Stimulated activated CD8-positive, alpha-beta memory T cell treated with anti-CD3 and anti-CD28 coated beads, Interleukin-4, amount 100 ng/mL, for 1 hour (primary cell): ENCODE measurements around the gene GZMB.
"Not testable (repeated sequence)": the region's sequence is repeated elsewhere in the genome, so short reads cannot be mapped to it uniquely, and the experiment has no call there.

ENCODE experiments used
- DNase-seq, 2 donors: peaks; one replicate each; pipeline ENCODE4 v3.0.0-alpha.2; 2020; ENCODE audit warnings: low read depth in 2 of 2, low spot score in 1 of 2

GZMB gene, protein sequence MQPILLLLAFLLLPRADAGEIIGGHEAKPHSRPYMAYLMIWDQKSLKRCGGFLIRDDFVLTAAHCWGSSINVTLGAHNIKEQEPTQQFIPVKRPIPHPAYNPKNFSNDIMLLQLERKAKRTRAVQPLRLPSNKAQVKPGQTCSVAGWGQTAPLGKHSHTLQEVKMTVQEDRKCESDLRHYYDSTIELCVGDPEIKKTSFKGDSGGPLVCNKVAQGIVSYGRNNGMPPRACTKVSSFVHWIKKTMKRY

DNA sequence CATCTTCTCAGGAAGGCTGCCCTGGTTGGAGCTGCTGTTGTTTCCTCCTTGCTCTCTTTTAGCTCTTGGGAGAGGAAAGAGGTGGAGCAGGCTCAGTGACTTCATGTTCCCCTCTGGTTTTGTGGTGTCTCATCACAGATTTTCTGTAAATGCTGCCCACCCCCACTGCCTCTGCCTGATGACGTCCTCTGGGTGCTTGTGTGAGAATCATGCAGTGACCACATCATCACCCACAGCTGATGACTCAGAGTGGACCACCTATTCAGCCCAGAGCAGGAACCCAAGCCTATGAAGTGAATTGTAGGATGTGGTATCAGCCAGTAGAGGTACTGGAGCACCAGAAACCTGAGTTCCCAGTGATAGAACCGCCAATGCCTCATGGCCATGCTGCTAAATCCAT is at the start of gene GZMB:
TSS of gene GZMB (minus strand) at position 33 of the 400 bp plus-strand sequence. CDS start at position 3, 30 bp downstream.
- peak; percentile 43 to 48 for DNase-seq

DNA sequence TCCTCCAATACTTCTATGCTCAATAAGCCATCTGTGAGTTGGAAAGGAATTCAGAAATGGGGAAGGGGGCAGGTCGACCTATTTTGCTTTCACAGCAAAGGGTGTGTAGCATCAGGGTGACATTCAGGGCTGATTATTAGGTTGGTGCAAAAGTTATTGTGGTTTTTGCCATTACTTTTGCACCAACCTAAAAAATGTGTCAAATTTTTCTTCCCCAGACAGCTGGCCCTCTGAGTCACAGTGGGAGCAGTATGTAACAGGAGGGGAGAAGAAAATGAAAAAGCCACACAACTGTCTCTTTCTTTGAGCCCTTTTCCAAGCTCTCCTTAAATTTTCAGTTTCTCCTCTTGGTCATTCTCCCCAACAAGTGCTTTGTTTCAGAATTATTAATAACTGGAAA is 47.1 kb upstream of the GZMB start:
- DNase-seq: no peak

DNA sequence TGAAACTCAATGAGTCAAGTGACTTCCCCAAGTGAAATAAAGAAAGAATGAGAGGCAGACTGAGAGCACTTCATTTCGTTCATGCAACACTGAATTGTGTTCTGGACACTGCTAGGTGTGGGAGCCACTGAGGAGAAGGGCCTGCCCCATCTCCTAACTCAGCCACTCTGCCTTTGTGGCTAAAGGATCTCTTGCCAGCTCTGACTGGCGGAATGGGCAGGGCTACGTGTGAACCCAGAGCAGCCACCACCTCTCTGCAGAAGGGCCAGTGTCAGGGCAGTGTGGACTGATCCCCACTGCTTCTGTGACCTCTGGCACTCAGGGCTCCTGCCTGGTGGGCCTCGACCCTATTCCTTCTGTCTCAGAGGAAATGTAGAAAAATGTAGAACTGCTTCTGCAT is 46.5 kb upstream of the GZMB start:
- no peak for DNase-seq

DNA sequence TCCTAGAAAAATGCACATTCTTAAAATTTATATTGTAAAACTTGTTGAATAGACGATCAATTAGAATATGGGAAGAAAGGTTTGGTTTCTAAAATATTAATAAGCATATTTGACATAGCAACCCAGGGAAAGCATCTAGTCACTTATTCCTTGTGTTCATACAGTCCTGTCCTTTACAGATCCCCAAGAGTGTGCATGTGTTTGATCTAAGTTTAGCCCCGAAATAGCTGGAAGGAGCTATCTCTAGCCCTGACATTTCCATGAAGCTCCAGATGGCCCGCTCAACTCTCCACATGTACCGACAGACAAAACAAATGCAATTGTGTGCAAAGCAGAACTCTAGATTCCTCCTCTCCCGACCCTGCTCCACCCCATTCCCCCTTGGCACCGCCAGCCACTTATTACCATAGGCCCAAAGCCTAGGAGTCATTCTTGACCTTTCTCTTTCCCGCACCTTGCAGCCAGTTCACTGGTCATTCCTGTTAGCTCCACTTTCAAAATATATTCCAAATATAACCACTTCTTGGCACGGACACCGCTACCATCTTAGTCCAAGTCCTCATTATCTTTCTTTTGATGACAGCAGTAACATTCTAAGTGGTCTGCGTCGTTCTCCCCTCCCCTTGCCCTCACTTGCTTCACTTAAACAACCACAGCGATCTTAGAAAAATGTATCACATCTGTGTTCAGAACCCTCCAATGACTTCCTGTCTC is 45.4 kb upstream of the GZMB start:
- DNase-seq: no peak

DNA sequence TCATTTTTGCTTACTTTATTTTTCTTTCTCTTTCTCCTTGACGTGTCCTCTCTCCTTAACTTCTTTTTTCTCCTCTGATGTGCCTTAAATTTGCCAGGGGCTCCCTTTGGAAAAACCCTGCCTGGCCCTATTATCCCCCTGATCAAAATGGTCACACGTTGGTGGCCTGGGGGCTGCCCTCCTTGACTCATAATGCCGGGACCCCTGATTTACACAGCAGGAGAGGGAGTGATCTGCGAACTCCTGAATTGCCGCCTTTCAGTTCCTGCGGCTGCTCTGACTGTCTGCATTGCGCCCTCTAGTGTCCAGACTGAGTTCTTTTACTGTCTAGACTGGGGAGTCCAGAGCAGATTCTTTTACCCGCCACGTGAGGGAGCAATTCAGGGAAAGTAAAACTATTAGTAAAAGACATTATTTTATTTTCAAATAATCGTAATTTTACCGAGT is 44.8 kb upstream of the GZMB start:
- DNase-seq: peak; percentile 63 to 64

DNA sequence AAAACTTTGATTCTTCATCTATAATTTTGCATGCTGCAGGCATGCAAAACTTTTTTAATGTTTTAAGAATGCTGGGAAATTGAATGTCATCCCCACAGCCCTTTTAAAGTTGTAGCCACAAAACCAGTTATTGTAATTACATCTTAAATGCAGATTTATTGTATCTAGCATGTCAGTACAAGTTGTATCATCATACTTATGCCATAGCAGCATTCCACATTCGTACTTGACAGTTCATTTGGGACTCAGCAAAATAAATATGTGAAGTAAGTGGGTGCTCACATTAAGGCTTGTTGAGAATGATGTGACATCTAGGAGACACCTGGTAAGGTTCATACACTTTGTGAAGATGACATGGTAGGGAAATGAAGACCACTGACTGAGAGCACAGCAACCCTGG is 44.0 kb upstream of the GZMB start:
- no peak for DNase-seq

DNA sequence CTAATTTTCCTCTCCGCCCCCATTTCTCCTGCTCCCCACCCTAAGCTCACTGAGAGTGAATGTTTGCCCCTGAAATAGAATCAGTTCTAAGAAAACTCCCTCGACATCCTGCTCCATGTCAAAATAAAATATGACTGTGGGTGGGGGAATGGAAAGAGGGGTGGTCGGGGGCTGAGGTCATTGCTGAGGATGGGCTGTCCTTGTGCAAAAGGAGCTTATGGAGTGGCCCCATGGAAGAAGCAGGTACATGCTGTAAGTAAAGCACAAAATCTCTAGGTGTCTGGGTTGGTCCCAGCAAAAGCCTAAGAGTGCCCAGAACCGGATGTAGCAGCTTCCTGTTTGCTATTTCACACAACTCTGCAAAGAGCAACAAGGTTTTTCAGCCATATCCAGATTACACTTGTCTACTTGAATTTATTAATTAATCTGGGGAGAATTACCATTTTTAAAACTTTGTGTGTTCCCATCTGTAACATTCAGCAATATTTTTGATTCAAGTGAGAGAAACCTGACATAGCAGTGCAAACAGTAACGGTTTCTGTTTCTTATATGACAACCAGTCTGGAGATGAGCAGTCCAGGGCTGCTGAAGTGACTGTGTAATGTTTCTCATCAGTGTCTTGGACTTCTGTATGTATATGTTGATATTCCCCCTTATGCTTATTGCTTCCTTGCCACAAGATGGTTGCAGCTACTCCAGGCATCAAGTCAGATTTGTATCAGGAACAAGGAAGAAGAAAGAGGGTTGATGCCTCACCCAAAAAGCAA is 40.4 kb upstream of the GZMB start:
- no peak for DNase-seq

DNA sequence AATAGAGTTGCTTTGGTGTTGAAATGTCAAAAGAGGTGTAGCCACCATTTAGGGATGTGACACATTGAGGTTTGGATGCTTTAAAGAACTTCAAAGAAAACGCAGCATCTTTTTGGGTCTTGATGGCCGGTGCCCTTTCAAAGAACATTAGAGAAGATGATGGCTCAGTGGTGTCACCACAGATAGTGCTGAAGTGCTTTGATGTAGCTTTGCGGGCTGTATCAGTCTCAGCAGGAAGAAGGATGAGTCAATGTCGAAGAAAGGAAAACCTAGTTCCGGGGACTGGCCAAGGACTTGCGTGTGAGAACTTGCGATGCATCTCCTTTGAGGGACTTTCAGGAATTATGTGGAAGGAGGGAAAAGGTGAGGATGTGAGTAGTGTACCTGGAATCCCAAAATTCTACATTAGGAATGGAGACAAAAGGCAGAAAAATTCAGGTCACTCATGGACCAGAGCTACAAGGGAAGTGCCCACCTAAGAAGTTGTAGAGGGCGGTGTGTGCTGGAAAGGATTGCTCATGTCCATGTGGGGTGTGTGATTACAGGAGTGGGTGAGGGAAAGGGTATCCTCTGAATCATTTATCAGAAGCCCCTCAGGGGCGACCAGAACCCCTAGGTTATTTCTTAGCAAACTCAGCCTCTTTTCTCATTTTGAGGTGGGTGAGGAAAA is 39.7 kb upstream of the GZMB start:
- DNase-seq: peak in 1 of 2 donors; percentile 38

DNA sequence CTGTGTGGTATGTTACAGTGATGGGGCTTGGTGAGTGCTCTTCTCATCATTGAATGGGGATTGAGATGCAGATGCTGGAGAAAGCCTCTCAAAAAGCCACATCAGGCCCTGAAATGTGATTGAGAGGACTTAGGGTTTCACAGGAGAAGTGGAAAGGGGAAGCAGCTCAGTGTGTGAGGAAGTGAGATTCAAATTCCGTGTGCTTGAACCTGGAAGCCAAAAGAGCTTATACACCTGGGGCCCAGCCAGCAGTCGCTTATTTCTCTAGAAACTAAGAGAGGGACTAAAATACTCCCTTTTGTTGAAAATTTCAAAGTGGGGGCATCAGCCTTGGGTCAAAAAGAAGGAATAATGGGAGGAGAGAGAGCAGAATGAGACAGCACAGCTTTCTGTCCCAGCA is 39.1 kb upstream of the GZMB start:
- no peak for DNase-seq

DNA sequence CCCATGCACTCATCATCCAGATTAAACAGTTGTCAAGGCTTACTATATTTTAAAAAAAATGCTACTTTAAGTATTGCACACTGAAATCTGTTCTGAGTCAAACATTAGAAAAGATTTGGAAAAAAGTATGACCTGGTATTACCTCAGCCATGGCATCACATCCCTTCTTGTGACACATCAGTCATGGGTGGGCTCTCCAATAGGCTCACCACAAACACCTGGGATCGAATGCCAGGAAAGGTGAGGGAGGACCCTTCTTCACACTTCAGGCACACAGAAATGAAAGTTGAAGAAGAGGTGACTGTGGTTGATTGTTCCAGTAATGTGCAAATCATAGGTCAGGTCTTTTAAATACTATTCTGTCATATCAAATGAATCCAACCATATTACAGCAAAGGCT is 36.6 kb upstream of the GZMB start:
- DNase-seq: no peak

DNA sequence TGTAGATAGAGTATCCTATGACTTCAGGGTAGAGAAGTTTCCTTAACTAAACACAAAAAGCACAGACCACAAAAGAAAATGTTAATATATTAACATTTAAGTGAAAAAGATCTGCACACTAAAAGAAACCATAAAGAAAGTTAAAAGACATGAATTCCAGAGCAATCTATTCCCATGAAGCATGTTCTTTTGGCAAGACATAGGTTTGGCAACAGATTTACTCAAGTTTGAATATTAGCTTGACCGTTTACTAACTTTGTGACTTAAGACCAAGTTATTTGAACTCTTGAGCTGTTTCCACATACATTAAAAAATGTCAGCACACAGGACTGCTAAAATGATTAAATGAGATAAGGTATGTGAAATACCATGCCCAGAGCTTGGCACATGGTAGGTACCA is 35.7 kb upstream of the GZMB start:
- no peak for DNase-seq

DNA sequence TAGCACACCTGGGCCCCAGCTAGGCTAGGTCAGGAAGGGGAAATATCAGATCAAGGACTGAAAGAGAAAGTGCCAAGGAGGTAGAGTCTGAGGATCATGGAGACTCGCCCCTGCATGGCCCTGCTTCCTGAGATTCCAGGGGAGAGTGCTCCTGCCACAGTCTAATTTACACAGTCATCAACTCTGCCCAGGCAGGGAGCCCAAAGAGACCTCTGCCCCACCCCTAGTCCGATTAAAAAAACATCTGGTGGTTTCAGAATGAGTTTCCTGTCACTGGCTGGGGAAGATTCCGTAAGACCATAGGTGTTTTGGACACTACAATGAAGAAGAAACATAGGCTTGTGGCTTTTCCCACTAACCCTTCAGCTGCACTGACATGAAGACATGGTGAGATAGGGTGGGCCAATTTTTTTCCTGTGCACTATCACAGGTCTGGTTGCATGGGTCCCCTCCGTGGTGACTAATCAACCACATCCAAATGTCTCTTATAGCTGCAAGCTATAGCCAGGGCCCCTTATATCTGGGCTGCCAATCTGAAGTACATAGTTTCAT is 31.5 kb upstream of the GZMB start:
- DNase-seq: no peak

DNA sequence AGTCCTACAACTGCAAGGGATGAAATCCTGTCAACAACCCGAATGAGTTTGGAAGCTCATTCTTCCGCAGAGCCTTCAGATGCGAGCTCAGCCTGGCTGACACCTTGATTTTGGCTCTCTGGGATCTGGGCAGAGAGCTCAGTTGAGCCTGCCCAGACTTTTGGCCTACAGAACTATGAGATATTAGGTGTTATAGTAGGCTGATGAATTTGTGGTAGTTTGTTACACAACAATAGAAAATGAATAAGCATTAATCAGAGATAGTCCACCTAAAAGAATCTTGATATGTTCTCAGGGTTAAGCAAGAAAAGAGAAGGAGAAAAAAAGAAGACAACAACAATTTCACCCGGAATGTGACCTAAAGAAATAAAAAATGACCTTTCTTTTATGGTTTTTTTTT is 30.4 kb upstream of the GZMB start:
- DNase-seq: no peak

DNA sequence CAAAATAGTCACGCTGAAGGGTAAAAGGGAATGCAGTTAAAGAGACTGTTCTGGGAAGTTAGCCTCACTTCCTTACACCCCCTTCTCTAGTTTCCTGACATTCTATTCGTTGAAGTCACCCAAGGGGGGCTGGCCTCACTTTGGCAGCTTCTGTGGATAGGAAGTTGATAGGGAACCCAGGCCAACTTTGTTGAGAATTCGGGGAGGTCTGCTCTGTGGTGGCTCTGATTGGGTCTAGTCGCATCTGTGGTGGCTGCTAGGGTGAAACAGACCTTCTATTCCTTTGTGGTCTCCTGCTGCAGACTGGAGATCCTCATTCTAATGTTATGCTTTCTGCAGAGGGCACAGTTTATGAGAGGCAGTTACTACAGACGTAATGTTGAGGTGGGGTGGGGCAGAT is 28.8 kb upstream of the GZMB start:
- no peak for DNase-seq

DNA sequence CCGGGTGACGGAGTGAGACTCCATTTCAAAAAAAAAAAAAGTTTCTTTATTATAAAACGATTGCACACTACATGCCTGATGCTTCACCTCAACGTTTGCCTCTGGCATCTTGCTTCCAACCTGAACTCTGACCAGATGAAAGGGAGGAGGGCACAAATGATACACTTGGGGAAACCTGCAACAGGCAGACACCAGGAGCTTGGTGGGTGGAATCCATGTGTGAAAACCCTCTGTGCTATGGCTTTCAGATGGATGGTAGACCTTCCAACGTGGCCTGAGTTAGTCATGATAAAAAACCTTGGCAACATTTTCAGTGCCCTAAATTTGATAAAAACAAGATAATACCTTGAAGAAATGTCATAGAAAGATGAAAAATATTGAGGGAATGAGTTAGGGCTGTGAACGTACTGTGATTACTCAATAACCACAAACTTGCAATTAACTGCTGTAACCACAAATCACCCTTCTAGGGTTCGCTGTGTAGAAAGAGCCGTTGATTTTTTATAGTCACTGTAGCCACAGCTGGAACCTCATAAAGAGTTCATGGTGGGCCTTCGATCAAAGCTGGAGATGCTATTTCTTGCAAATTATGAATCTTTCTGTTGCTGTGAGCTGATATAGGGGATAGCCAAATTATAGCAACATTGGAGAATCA is 26.1 kb upstream of the GZMB start:
- no peak for DNase-seq

DNA sequence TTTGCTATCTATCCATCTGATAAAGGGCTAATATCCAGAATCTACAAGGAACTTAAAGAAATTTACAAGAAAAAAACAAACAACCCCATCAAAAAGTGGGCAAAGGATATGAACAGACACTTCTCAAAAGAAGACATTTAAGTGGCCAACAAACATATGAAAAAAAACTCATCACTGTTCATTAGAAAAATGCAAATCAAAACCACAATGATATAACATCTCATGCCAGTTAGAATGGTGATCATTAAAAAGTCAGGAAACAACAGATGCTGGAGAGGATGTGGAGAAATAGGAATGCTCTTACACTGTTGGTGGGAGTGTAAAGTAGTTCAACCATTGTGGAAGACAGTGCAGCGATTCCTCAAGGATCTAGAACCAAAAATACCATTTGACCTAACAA is 14.4 kb upstream of the GZMB start:
- not testable (repeated sequence) for DNase-seq

DNA sequence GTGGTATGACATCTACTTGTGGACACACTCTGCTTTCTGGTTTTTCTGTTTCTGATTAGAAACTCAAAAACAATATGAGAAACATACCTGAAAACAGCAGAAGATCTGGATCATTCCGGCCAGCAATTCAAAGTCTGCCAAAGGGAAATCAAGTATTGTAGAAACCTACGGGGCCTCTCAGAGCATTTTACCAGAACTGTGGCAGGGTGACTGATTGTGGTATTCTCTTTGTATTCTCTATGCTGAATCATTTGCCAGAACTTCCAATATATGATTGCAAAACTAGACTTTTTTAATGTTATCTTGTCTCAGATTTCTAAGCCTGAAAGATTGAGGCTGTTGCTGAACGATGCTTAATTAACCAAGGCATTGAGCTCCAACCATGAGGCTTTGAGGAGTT is 5.9 kb upstream of the GZMB start:
- no peak for DNase-seq

DNA sequence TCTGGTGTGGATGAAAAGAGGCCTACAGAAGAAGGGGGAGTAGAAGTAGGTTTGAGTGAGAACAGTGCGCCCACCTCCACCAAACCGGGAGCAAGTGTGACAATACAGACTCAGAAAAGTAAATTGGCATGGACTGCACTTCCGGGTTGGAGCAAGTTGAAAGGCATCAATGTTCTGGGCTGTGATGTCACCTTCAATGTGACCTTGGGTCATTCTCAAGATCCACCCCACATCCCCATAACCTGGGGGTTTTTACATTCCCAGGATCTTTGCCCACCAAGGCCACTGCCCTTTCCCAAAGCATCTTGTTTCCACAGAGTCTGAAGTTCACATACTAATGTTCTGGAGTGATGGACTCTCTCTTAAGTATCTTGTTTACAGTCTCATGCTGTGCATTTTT is 5.3 kb upstream of the GZMB start:
- DNase-seq: no peak

DNA sequence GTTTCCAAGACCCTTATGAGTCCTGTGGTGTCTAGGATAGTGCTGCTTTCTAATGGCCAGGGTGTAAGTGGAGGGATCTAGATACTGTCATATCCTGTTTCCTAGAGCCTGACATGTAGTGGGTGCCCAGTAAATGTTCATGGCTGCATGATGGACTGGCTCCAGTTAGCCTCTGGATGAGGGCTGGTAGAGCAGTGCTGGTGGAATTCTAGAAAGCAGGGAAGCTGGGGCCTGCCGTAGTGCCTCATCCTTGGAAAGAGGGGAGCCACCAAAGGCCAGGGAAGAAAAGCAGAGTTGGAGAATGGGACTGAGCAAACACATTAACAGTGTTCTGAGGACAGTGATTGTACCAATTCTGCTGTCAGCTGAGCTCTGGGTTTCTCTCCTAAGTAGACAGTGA is 637 bp downstream of the GZMB start:
- DNase-seq: no peak

DNA sequence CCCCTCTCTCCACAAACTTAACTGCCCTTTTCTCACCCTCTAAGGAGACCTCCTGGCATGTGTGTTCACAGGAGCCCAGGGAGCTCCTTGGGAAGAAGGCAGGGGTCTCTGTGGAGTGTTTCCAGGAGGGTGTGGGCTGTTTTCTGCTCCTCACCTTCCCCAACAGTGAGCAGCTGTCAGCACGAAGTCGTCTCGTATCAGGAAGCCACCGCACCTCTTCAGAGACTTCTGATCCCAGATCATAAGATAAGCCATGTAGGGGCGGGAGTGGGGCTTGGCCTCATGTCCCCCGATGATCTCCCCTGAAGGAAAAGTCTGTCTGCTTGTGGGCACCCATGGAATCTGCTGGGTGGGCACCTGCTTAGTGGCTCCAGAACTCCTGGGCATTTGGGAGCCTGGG is 1.2 kb downstream of the GZMB start:
- DNase-seq: no peak

DNA sequence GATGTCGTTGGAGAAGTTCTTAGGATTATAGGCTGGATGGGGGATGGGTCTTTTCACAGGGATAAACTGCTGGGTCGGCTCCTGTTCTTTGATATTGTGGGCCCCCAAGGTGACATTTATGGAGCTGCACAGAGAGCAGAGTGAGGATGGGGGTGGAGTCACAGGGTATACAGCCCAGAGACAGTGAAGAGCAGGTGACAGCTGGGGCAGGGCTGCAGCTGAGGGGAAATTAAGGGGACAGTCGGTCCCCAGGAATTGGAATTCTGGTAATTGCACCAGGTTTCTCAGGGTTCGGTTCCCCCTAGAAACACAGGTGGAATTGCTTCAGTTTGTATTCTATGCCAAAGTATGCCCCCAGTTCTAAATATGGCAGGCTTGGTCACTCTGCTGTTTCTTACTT is 1.7 kb downstream of the GZMB start:
- DNase-seq: no peak
